OCI-LY1 (cell line): Measurements from ENCODE around the gene USP6NL.

Source experiments
- CTCF ChIP-seq: fragments of 200-600 bp; sonication (generic), shearing (Covaris generic); IDR thresholded peaks from 2 replicates; pipeline ENCODE4 v1.5.1; 2017; ENCODE audit warnings: mild to moderate bottlenecking, antibody characterized with exemption, low read length, moderate library complexity, mixed read lengths
- EZH2 ChIP-seq: fragments of 200-600 bp; sonication (generic), shearing (Covaris generic); IDR thresholded peaks from 2 replicates; pipeline ENCODE4 v1.8.0; 2017; ENCODE audit warnings: borderline replicate concordance, mixed run types, mild to moderate bottlenecking, antibody characterized with exemption, low read length, moderate library complexity, mixed read lengths

GRCh38 chr10:11520892-11521291 is 90.6 kb downstream of the USP6NL start:
- TF ChIP-seq CTCF (no peak), EZH2 (no peak)
